GM15510 (cell line): Measurements from ENCODE around the gene BOC.

ENCODE experiments used
- POLR2A ChIP-seq: IDR thresholded peaks from 3 replicates; pipeline ENCODE4 v1.6.1; 2011; ENCODE audit warnings: borderline replicate concordance; ENCODE audit not compliant: insufficient read length; ENCODE audit errors: extremely low read depth

BOC gene

GRCh38 chr3:113253702-113254101 is 42.3 kb downstream of the BOC start:
- no peak for TF ChIP-seq POLR2A

GRCh38 chr3:113254171-113254947 is 43.0 kb downstream of the BOC start:
- TF ChIP-seq POLR2A = no peak

- no peak for TF ChIP-seq POLR2A
These were observed 43.9 kb downstream of the BOC start for GRCh38 chr3:113255100-113255853.

- no peak for TF ChIP-seq POLR2A
These were observed 44.7 kb downstream of the BOC start for GRCh38 chr3:113255854-113256615.

- no peak for TF ChIP-seq POLR2A
These were observed 47.0 kb downstream of the BOC start for GRCh38 chr3:113258361-113258760.

- no peak for TF ChIP-seq POLR2A
These were observed 47.8 kb downstream of the BOC start for GRCh38 chr3:113259196-113259595.

- no peak for TF ChIP-seq POLR2A
These were observed 49.8 kb downstream of the BOC start for GRCh38 chr3:113261063-113261625.

- TF ChIP-seq POLR2A = no peak
These were observed 50.4 kb downstream of the BOC start for GRCh38 chr3:113261626-113262303.

- no peak for TF ChIP-seq POLR2A
These were observed 50.9 kb downstream of the BOC start for GRCh38 chr3:113262304-113262665.

GRCh38 chr3:113263020-113263419 is 51.7 kb downstream of the BOC start:
- no peak for TF ChIP-seq POLR2A

- TF ChIP-seq POLR2A = no peak
These were observed 52.4 kb downstream of the BOC start for GRCh38 chr3:113263778-113264177.

GRCh38 chr3:113264283-113265131 is 53.1 kb downstream of the BOC start:
- TF ChIP-seq POLR2A = no peak

- TF ChIP-seq POLR2A = no peak
These were observed 53.9 kb downstream of the BOC start for GRCh38 chr3:113265231-113265630.
